ENCODE results near the gene TBC1D1.

DNA sequence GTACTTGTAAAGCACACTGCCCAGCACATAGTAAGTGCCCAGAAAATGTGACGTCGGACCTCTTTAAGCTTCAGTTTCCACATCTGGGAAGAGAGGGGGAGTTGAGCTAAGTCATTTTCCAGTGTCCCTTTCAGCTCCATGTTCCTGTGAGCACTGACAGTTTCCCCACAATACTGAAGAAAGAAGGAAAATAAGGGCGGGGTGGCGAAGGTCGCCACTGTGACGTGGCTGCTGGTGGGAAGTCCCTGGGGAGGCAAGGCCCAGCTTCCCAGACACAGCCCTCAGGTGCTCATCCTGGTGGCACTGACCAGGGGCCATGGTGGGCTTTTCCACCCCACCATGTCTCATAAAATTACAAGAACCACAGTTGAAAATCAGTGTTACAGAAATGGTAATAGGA, 191.1 kb downstream of the TBC1D1 start:
- TF ChIP-seq POLR2AphosphoS5 (IDR thresholded peaks at IDR 0.05; ENCODE audit: low read depth, low read length) (no peak), TAF1 (IDR thresholded peaks at IDR 0.05; ENCODE audit: borderline replicate concordance, insufficient read depth, low read length) (no peak), SIN3A (IDR thresholded peaks at IDR 0.05; ENCODE audit: borderline replicate concordance, insufficient read depth, low read length) (no peak)
- TF ChIP-seq, protein P1, sequence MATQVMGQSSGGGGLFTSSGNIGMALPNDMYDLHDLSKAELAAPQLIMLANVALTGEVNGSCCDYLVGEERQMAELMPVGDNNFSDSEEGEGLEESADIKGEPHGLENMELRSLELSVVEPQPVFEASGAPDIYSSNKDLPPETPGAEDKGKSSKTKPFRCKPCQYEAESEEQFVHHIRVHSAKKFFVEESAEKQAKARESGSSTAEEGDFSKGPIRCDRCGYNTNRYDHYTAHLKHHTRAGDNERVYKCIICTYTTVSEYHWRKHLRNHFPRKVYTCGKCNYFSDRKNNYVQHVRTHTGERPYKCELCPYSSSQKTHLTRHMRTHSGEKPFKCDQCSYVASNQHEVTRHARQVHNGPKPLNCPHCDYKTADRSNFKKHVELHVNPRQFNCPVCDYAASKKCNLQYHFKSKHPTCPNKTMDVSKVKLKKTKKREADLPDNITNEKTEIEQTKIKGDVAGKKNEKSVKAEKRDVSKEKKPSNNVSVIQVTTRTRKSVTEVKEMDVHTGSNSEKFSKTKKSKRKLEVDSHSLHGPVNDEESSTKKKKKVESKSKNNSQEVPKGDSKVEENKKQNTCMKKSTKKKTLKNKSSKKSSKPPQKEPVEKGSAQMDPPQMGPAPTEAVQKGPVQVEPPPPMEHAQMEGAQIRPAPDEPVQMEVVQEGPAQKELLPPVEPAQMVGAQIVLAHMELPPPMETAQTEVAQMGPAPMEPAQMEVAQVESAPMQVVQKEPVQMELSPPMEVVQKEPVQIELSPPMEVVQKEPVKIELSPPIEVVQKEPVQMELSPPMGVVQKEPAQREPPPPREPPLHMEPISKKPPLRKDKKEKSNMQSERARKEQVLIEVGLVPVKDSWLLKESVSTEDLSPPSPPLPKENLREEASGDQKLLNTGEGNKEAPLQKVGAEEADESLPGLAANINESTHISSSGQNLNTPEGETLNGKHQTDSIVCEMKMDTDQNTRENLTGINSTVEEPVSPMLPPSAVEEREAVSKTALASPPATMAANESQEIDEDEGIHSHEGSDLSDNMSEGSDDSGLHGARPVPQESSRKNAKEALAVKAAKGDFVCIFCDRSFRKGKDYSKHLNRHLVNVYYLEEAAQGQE (IDR thresholded peaks at IDR 0.05; ENCODE audit: insufficient read depth in 1 of 2, low read depth in 2 of 2, low read length in 2 of 2): no peak
